ENCODE data around the gene UBR3.

- TF ChIP-seq CTCF (conservative IDR thresholded peaks at IDR 0.05) (no peak), ZFX (IDR thresholded peaks at IDR 0.05) (no peak)
Observed at GRCh38 chr2:170101789-170102188, 274.5 kb downstream of the UBR3 start.

Measured in C4-2B (cell line).